HL-60/S4 (cell line): Measurements from ENCODE around the gene SH3PXD2B.
"Not testable (repeated sequence)": the region's sequence is repeated elsewhere in the genome, so short reads cannot be mapped to it uniquely, and the experiment has no call there.

ENCODE experiments used
- in situ Hi-C: fragments of 300-500 bp; cut with MboI; formaldehyde crosslinking; loops from 2 replicates; pipeline ENCODE4 v1.14.3; 2022; ENCODE audit warnings: low sequenced_read_pairs

SH3PXD2B gene

GRCh38 chr5:172377856-172378255 lies 76.5 kb downstream of the SH3PXD2B start:
- in situ Hi-C loops = no loop called here

GRCh38 chr5:172377438-172377837 lies 76.9 kb downstream of the SH3PXD2B start:
- in situ Hi-C loops = no loop called here

- in situ Hi-C loops = no loop called here
These were observed 79.5 kb downstream of the SH3PXD2B start for GRCh38 chr5:172374783-172375182.

- in situ Hi-C loops = no loop called here
These were observed 80.6 kb downstream of the SH3PXD2B start for GRCh38 chr5:172373680-172374079.

GRCh38 chr5:172371684-172372083 lies 82.6 kb downstream of the SH3PXD2B start:
- in situ Hi-C loops = no loop called here

GRCh38 chr5:172370648-172371545 lies 83.4 kb downstream of the SH3PXD2B start:
- in situ Hi-C loops = no loop called here

GRCh38 chr5:172370237-172370640 lies 84.1 kb downstream of the SH3PXD2B start:
- in situ Hi-C loops = no loop called here

GRCh38 chr5:172368699-172369098 lies 85.6 kb downstream of the SH3PXD2B start:
- in situ Hi-C loops = not testable (repeated sequence)

GRCh38 chr5:172365948-172366608 lies 88.2 kb downstream of the SH3PXD2B start:
- in situ Hi-C loops = no loop called here

GRCh38 chr5:172364773-172365172 lies 89.6 kb downstream of the SH3PXD2B start:
- in situ Hi-C loops = no loop called here

GRCh38 chr5:172362755-172363154 lies 91.6 kb downstream of the SH3PXD2B start:
- in situ Hi-C loops = no loop called here

GRCh38 chr5:172361566-172362238 lies 92.6 kb downstream of the SH3PXD2B start:
- in situ Hi-C loops = no loop called here

GRCh38 chr5:172358345-172358744 lies 96.0 kb downstream of the SH3PXD2B start:
- in situ Hi-C loops = no loop called here

- in situ Hi-C loops = no loop called here
These were observed 97.8 kb downstream of the SH3PXD2B start for GRCh38 chr5:172356527-172356926.

- in situ Hi-C loops = no loop called here
These were observed 98.3 kb downstream of the SH3PXD2B start for GRCh38 chr5:172356047-172356446.

GRCh38 chr5:172353846-172354245 lies 100.5 kb downstream of the SH3PXD2B start:
- in situ Hi-C loops = no loop called here

GRCh38 chr5:172353271-172353812 lies 101.0 kb downstream of the SH3PXD2B start:
- in situ Hi-C loops = no loop called here

GRCh38 chr5:172352526-172352925 lies 101.8 kb downstream of the SH3PXD2B start:
- in situ Hi-C loops = not testable (repeated sequence)

GRCh38 chr5:172351240-172351778 lies 103.0 kb downstream of the SH3PXD2B start:
- in situ Hi-C loops = no loop called here

GRCh38 chr5:172350212-172351181 lies 103.8 kb downstream of the SH3PXD2B start:
- in situ Hi-C loops = no loop called here
